Measurements from ENCODE around the gene CYB5R2.
"Not testable (repeated sequence)": the region's sequence is repeated elsewhere in the genome, so short reads cannot be mapped to it uniquely, and the experiment has no call there.

Gene CYB5R2

DNA sequence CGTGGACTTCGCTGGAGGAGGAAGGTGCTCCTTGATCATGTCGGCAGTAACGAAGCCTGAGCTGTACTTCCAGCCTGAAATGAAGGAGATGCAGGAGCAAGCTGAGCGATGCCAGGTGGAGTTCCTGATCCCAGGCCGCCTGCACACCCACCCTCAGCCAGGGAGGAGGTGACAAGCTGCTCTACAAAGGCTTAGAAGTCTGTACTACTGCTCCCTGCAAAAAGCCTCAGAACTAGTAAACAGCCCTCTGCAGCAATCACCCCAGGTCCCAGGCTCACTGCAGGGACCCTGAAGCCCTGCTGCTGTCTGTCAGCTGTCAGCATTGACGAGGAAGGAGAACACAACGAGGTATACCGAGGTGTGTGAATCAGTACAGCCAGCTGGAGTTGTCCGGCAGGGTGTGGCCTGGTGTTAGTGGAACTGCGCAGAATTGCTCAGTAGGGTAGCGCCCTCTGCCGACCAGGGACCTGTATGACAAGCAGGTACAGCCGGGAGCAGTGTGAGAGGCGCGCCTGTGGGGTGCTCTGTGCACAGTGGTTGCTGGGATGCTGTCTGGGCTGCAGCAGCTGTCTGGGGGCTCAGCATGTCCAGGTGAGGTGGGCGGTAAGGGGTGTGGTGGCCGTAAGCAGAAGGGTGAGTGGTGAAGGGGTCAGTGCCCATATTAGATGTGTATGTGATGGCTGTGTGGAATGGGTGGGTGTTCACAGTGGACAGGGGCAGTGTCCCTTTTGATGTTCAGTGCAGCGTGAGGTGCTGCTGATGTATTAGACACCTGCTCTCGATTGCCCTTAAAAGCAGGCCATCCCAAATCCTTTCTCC lies 7.6 kb downstream of the CYB5R2 start:
- H3K27ac ChIP-seq: no peak overlapping the region
- no peak overlapping the region for H3K9ac ChIP-seq (ENCODE audit: insufficient read length)
- DNase-seq (ENCODE audit: low read depth, low spot score): no peak
- H3K9me3 ChIP-seq (ENCODE audit: low read depth, low read length): no peaks in the 10 kb centered on the region
- no peak overlapping the region for H3K4me3 ChIP-seq
- no peaks in the 10 kb centered on the region for H3K36me3 ChIP-seq (ENCODE audit: insufficient read depth, low read length)
- TF ChIP-seq POLR2AphosphoS5 (IDR thresholded peaks at IDR 0.05; ENCODE audit: borderline replicate concordance, low read depth, low read length) (no peak), FOXP2 (optimal IDR thresholded peaks at IDR 0.05; ENCODE audit: control extremely low read depth, extremely low read length, insufficient read depth) (no peak), EZH2 (IDR thresholded peaks at IDR 0.05) (no peak)

DNA sequence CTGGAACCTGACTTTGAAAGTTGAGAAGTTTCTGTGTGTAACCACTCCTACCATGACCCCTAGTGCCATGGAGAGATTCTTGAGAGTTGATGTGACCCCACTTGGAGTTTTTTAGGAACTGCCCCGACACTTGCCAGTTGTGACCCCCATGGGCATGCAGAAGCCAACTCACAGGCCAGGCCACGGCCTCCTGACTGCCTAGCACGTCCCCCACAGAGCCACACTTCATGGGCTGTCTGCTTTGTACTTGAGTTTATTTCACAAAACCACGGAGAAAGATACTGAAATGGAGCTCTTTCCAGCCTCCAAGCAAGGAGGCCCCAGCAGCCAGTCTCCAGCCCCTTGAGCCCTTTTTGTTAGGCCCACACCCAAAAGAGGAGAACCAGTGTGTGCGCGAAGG lies 8.4 kb downstream of the CYB5R2 start:
- Histone ChIP-seq H3K27ac (no peak overlapping the region), H3K4me3 (no peak overlapping the region), H3K36me3 (ENCODE audit: insufficient read depth, low read length) (no peaks in the 10 kb centered on the region), H3K9ac (ENCODE audit: insufficient read length) (no peak overlapping the region), H3K9me3 (ENCODE audit: low read depth, low read length) (no peaks in the 10 kb centered on the region)
- TF ChIP-seq FOXP2 (optimal IDR thresholded peaks at IDR 0.05; ENCODE audit: control extremely low read depth, extremely low read length, insufficient read depth) (no peak), POLR2AphosphoS5 (IDR thresholded peaks at IDR 0.05; ENCODE audit: borderline replicate concordance, low read depth, low read length) (no peak), EZH2 (IDR thresholded peaks at IDR 0.05) (no peak)
- no peak for DNase-seq (ENCODE audit: low read depth, low spot score)

DNA sequence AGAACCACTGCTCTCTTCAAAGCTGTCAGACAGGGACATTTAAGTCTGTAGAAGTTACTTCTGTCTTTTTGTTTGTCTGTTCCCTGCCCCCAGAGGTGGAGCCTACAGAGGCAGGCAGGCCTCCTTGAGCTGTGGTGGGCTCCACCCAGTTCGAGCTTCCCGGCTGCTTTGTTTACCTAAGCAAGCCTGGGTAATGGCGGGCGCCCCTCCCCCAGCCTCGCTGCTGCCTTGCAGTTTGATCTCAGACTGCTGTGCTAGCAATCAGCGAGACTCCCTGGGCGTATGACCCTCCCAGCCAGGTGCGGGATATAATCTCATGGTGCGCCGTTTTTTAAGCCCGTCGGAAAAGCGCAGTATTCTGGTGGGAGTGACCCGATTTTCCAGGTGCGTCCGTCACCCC lies 9.8 kb downstream of the CYB5R2 start:
- H3K4me3 ChIP-seq; DNase-seq (ENCODE audit: low read depth, low spot score); H3K36me3 ChIP-seq (ENCODE audit: insufficient read depth, low read length); H3K9me3 ChIP-seq (ENCODE audit: low read depth, low read length); H3K27ac ChIP-seq; H3K9ac ChIP-seq (ENCODE audit: insufficient read length): not testable (repeated sequence)

DNA sequence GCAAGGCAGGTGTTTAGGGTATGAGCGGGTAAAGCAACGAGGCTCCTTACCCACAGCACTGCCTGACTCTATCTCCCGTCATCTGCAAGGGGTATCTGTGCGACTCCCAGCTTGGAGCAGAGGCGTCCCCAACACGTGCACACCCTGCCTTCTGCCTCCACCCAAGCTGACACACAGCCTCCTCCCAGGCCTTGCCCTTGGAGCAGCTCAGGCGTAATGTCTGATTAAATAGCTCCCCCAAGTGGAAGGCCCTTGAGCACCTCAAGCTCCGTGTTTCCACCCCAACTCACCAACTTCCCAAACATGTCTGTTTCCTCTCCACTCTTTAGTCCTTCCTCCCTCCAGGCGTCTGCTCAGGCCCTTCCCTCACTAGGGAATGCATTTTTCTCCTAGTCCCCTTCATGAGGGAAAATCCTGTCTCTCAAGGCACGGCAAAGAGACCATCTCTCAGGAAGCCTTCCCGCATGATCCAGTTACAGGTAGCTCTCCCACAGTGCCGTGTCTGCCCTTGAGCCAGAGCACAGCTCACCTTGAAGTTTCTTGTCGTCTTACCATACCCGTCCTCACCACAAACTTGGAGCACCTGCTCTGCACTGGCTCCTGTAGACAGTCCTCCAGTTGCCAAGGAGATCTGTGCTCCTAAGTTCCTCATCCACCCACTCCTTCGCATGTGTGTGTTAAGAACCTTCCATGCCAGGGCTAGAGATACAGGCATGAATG lies 15.8 kb downstream of the CYB5R2 start:
- DNase-seq (ENCODE audit: low read depth, low spot score): no peak
- no peaks in the 10 kb centered on the region for H3K9me3 ChIP-seq (ENCODE audit: low read depth, low read length)
- H3K4me3 ChIP-seq: no peak overlapping the region
- TF ChIP-seq POLR2AphosphoS5 (IDR thresholded peaks at IDR 0.05; ENCODE audit: borderline replicate concordance, low read depth, low read length) (no peak), EZH2 (IDR thresholded peaks at IDR 0.05) (no peak), FOXP2 (optimal IDR thresholded peaks at IDR 0.05; ENCODE audit: control extremely low read depth, extremely low read length, insufficient read depth) (no peak)
- no peak overlapping the region for H3K27ac ChIP-seq
- H3K9ac ChIP-seq (ENCODE audit: insufficient read length): no peak overlapping the region
- H3K36me3 ChIP-seq (ENCODE audit: insufficient read depth, low read length): no peaks in the 10 kb centered on the region

DNA sequence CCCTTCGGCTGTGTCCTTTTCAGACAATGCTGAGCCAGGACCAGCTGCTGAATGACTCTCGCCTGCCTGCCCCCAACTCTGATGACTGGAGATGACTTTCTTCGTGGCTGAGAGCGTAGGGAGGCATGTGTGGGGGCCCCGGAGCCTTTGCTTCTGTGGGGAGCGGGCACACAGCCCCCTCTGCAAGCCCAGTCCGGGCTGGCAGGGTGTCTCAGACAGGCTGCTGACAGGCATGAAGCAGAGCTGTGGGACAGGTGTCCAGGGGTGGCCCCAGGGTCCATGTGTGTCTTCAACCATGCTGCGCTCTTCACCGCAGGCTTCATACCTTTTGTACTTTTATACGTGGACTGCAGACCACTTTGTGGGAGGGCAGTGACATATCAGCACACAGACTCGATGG lies 16.6 kb downstream of the CYB5R2 start:
- no peaks in the 10 kb centered on the region for H3K36me3 ChIP-seq (ENCODE audit: insufficient read depth, low read length)

DNA sequence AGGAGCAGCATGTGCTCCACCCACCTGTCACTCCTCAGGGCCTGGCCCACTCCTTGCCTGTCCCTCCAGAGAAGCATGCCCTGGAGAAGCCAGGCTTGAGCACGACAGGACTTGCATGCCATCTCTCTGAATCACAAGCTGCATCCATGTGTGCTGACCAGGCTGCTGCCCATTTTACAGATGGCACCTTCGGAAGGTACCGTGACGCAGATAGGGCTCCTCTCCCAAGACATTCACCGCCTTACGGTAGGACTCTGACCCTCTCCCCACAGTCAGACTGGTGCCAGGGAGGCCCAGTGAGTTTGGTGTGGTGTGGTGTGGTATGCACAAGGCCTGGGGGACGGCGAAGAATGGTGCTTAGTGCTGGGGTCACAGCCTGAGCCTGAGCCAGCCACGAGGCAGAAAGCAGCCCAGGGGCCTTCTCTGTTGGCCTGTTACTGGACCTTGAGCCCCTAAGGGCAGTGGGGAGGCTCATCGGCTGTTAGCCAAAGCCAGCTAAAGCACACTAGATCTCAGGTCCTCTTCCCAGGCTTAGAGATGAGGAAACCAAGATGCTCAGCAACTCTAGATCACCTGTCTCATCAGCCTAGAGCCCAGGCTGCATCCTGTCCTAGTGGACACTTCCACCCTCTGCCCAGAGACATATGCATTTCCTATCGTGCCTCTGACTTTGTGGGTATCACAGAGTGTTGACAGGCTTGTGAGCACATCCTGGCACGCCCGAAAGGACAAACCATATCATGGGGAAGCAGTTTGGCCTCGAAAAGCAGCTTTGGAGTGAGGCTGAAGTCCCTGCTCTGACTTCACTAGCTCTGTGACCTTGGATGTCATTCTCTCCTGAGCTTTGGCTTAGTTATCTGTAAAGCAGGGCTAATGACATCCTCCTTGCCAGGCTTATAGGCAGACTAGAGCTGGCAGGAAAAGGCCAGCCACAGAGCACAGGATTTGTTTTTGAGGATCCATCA lies 17.8 kb downstream of the CYB5R2 start:
- Histone ChIP-seq H3K36me3 (ENCODE audit: insufficient read depth, low read length) (no peaks in the 10 kb centered on the region), H3K27ac (no peak overlapping the region)
- no peak for DNase-seq (ENCODE audit: low read depth, low spot score)

More for the DNA sequence above, 16.6 kb downstream of the CYB5R2 start:
- H3K27ac ChIP-seq: no peak overlapping the region
- no peak overlapping the region for H3K9ac ChIP-seq (ENCODE audit: insufficient read length)
- H3K4me3 ChIP-seq: no peak overlapping the region
- no peak for TF ChIP-seq POLR2AphosphoS5 (IDR thresholded peaks at IDR 0.05; ENCODE audit: borderline replicate concordance, low read depth, low read length)
- TF ChIP-seq EZH2 (IDR thresholded peaks at IDR 0.05): no peak
- TF ChIP-seq FOXP2 (optimal IDR thresholded peaks at IDR 0.05; ENCODE audit: control extremely low read depth, extremely low read length, insufficient read depth): no peak
- no peaks in the 10 kb centered on the region for H3K9me3 ChIP-seq (ENCODE audit: low read depth, low read length)
- no peak for DNase-seq (ENCODE audit: low read depth, low spot score)

DNA sequence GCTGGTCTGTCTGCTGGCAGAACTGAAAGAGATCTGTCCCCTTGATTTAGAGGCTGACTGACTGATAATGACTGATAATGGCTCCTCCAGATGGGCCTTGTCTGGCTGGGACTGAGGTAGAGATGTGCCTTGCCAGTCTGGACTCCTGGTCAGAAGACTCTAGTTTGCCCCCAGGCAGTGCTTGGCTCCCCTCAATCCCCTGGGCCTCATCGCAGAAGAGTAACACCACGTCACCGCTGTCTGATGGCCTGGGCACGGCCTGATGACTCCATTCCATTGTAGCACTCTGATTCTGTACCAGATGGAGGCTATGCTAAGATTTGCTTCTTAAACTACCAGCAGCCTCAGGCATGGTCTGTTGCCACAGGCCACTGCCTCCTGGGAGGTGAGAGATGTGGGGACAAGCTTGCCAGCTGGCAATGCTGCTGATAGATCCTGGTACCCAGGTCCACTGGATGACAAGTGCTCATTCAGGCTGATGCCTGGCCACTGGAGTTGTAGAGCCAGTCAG lies 19.1 kb downstream of the CYB5R2 start:
- Histone ChIP-seq H3K36me3 (ENCODE audit: insufficient read depth, low read length) (no peaks in the 10 kb centered on the region), H3K9me3 (ENCODE audit: low read depth, low read length) (no peaks in the 10 kb centered on the region), H3K9ac (ENCODE audit: insufficient read length) (no peak overlapping the region), H3K4me3 (no peak overlapping the region), H3K27ac (no peak overlapping the region)
- DNase-seq (ENCODE audit: low read depth, low spot score): no peak
- no peak for TF ChIP-seq POLR2AphosphoS5 (IDR thresholded peaks at IDR 0.05; ENCODE audit: borderline replicate concordance, low read depth, low read length)

More for the DNA sequence above, 17.8 kb downstream of the CYB5R2 start:
- Histone ChIP-seq H3K4me3 (no peak overlapping the region), H3K9ac (ENCODE audit: insufficient read length) (no peak overlapping the region), H3K9me3 (ENCODE audit: low read depth, low read length) (no peaks in the 10 kb centered on the region)
- no peak for TF ChIP-seq EZH2 (IDR thresholded peaks at IDR 0.05)
- TF ChIP-seq FOXP2 (optimal IDR thresholded peaks at IDR 0.05; ENCODE audit: control extremely low read depth, extremely low read length, insufficient read depth): no peak
- TF ChIP-seq POLR2AphosphoS5 (IDR thresholded peaks at IDR 0.05; ENCODE audit: borderline replicate concordance, low read depth, low read length): no peak

DNA sequence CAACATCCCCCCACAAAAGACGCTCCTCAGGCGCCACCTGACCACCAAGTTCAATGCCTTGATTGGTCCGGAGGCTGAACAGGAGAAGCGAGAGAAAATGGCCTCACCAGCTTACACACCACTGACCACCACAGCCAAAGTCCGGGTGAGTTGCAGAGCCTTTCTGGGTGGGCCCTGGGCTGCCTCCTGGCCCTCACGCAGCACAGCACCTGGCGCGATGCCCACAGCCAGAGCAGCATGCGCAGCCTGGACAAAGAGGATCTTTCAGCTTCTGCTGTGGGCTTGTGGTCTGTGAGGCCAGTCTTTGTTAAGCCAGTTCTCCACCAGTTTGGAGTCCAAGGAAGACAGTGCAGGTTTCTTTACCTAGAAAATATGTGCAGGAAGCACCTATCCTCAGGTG lies 21.6 kb downstream of the CYB5R2 start:
- TF ChIP-seq EZH2 (IDR thresholded peaks at IDR 0.05) (no peak), POLR2AphosphoS5 (IDR thresholded peaks at IDR 0.05; ENCODE audit: borderline replicate concordance, low read depth, low read length) (no peak), FOXP2 (optimal IDR thresholded peaks at IDR 0.05; ENCODE audit: control extremely low read depth, extremely low read length, insufficient read depth) (no peak)
- H3K36me3 ChIP-seq (ENCODE audit: insufficient read depth, low read length): no peaks in the 10 kb centered on the region
- no peak overlapping the region for H3K27ac ChIP-seq
- no peak overlapping the region for H3K9ac ChIP-seq (ENCODE audit: insufficient read length)
- H3K4me3 ChIP-seq: no peak overlapping the region
- DNase-seq (ENCODE audit: low read depth, low spot score): no peak
- H3K9me3 ChIP-seq (ENCODE audit: low read depth, low read length): no peaks in the 10 kb centered on the region
